Urinary bladder (tissue), 4 donors: Measurements from ENCODE around the gene NLGN1. TPM values are rescaled to one million over a fixed set of nuclear protein-coding genes. Genes with fewer than 3 reads are reported as not detected.

ENCODE experiments used
- DNase-seq: peaks from one replicate; pipeline ENCODE4 v3.0.0-alpha.2; 2015; ENCODE audit errors: extremely low spot score
- H3K27ac ChIP-seq: one replicate; pipeline ENCODE4 v1.5.1; 2013; ENCODE audit warnings: low read depth, mild to moderate bottlenecking, moderate library complexity
- H3K36me3 ChIP-seq: one replicate; pipeline ENCODE4 v1.6.1; 2013; ENCODE audit warnings: mild to moderate bottlenecking, moderate library complexity; ENCODE audit not compliant: insufficient read depth
- H3K4me1 ChIP-seq: one replicate; pipeline ENCODE4 v1.6.1; 2013; ENCODE audit warnings: mild to moderate bottlenecking, moderate library complexity; ENCODE audit not compliant: insufficient read depth
- H3K4me3 ChIP-seq: one replicate; pipeline ENCODE4 v1.5.1; 2013; ENCODE audit warnings: low read depth, low read length
- WGBS: extraction: QIAGEN DNeasy Blood & Tissue Kit; methylation state at CpG from one replicate; pipeline ENCODE4 v1.1.7; 2013; 5-methylcytosine and 5-hydroxymethylcytosine counted together
- polyA plus RNA-seq: library from polyadenylated mRNA; stranded (reverse); fragments of 200-250 nt; gene quantifications from one replicate; pipeline ENCODE4 v1.2.3, GENCODE V29; 2013
- total RNA-seq: library from RNA; depleted of rRNA; stranded (reverse); fragments of >200 nt; gene quantifications from one replicate; pipeline ENCODE4 v1.2.3, GENCODE V29; 2014
- donor health status: healthy with polysubstance abuse.
- donor health status: healthy.

The NLGN1 gene
- total and polyA plus RNA-seq, 2 donors: 8.4 to 51.8 TPM

GRCh38 chr3:173986861-173987410, 589.4 kb downstream of the NLGN1 start:
- DNase-seq: no peak
- H3K36me3 ChIP-seq: no peaks in the 10 kb centered on the region
- H3K27ac ChIP-seq: no peak overlapping the region
- H3K4me1 ChIP-seq: no peaks in the 10 kb centered on the region
- H3K4me3 ChIP-seq: no peak overlapping the region

DNA sequence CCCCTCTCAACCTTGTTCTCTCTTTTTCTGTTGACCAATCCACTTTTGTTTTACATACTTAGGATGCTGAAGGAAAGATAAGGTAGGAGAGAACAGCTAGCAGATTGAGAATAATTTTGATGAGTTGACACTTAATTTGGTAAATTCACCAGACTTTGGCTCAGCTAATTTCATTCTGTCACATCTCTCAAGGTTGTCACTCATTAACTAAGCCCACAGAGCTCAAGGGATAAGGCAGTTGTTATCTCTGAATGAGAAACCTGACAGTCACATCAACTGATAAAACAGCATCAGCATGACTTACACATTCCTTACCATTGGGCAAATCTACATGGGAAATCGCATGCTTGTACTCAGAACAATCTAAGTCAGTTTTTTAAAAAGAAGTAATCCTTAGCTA, 591.4 kb downstream of the NLGN1 start:
- no peak for DNase-seq
- H3K36me3 ChIP-seq: no peaks in the 10 kb centered on the region
- WGBS: 68% methylated on average over 1 of the region's 1 CpG
- H3K4me3 ChIP-seq: no peak overlapping the region
- H3K27ac ChIP-seq: no peak overlapping the region
- no peaks in the 10 kb centered on the region for H3K4me1 ChIP-seq

GRCh38 chr3:173992416-173992815, 594.9 kb downstream of the NLGN1 start:
- H3K4me3 ChIP-seq: no peak overlapping the region
- no peak overlapping the region for H3K27ac ChIP-seq
- DNase-seq: no peak
- H3K4me1 ChIP-seq: no peaks in the 10 kb centered on the region
- no peaks in the 10 kb centered on the region for H3K36me3 ChIP-seq

DNA sequence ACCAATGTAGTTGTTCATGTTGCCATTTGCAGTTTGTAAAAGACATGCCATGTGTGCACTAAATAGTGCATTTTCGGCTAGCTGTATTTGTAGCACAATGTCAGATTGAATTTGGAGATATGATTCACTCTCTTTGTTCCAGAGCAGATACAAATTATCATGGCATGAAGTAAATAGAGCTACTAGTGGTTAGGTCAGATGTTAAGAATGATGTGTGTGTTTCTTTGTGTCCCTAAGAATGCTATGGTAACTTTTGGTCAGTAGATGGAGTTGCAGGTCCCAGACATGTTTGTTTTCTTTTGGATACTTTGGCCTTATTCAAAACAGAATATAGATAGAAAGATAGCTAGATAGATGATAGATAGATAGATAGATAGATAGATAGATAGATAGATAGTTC, 595.8 kb downstream of the NLGN1 start:
- no peaks in the 10 kb centered on the region for H3K36me3 ChIP-seq
- 47% methylated on average over 1 of the region's 1 CpG for WGBS
- no peaks in the 10 kb centered on the region for H3K4me1 ChIP-seq
- no peak overlapping the region for H3K4me3 ChIP-seq
- no peak for DNase-seq
- no peak overlapping the region for H3K27ac ChIP-seq

GRCh38 chr3:174000675-174001074, 603.1 kb downstream of the NLGN1 start:
- Histone ChIP-seq H3K36me3 (no peaks in the 10 kb centered on the region), H3K27ac (no peak overlapping the region), H3K4me3 (no peak overlapping the region), H3K4me1 (no peaks in the 10 kb centered on the region)
- no peak for DNase-seq
- 97% methylated on average over 1 of the region's 1 CpG for WGBS

DNA sequence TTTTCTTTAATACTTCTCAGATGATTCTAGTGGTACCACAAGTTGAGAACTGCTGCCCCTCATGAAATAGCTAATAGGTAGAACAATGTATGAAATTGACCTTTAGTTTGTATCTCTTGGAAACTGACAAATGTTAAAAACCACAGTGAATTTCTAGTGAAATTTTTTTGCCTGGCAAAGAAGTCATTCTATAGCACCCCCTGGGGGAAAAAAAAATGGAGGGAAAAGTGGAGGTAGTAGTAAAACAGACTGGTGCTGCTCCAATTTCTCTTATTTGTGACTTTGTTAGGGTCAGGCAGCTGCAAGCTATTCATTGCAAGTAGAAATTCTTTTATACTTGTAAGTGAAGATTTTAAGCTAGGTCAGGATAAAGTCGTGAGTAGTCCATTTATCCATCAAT, 605.0 kb downstream of the NLGN1 start:
- no peak for DNase-seq
- no peaks in the 10 kb centered on the region for H3K4me1 ChIP-seq
- WGBS: 63% methylated on average over 1 of the region's 1 CpG
- H3K36me3 ChIP-seq: no peaks in the 10 kb centered on the region
- no peak overlapping the region for H3K27ac ChIP-seq
- H3K4me3 ChIP-seq: no peak overlapping the region

DNA sequence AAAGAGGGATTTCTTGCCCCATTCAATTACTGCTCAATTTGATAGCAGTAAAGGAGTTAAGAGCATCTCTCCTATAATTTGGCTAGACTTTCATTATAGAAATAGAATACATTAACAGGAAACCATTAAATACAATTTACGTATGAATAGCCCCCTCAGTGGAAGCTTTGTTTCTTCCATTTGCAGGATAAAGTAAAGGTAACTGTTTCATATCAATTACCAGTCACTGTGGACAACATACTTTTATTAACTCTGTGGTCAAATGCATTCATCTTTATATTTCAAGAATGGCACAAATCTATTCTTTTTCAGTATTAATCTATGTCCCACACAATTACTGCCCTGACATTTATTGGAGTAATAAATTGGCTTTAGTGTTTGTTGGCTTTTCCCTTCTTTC, 613.4 kb downstream of the NLGN1 start:
- no peak for DNase-seq
- Histone ChIP-seq H3K4me3 (no peak overlapping the region), H3K27ac (no peak overlapping the region), H3K36me3 (no peaks in the 10 kb centered on the region), H3K4me1 (no peaks in the 10 kb centered on the region)
- WGBS: 84% methylated on average over 1 of the region's 1 CpG

DNA sequence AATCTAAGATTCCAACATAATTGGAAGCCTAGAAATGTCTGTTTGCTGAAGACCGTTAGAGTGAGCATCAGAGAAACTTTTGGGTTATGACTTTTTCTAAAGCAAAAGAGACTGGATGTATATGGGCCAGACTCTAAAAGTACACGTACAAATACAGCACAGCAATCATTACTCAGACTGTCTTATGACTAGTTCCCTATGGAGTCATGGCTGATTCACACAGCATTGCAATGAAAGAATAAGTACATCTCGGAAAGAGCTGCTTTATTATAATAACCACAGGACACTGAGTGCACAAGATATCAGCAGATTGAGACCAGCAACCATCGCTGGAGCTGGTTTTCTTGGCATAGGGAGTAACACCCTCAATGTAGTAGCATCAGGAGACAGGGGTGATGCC, 618.6 kb downstream of the NLGN1 start:
- 96% methylated on average over 4 of the region's 4 CpGs for WGBS
- Histone ChIP-seq H3K4me3 (no peak overlapping the region), H3K27ac (no peak overlapping the region), H3K4me1 (no peaks in the 10 kb centered on the region), H3K36me3 (no peaks in the 10 kb centered on the region)
- no peak for DNase-seq

GRCh38 chr3:174020156-174020555, 622.6 kb downstream of the NLGN1 start:
- H3K36me3 ChIP-seq: no peaks in the 10 kb centered on the region
- no peak overlapping the region for H3K4me3 ChIP-seq
- no peaks in the 10 kb centered on the region for H3K4me1 ChIP-seq
- no peak for DNase-seq
- no peak overlapping the region for H3K27ac ChIP-seq
- WGBS: 84% methylated on average over 2 of the region's 2 CpGs

GRCh38 chr3:174023421-174023820, 625.9 kb downstream of the NLGN1 start:
- Histone ChIP-seq H3K27ac (no peak overlapping the region), H3K4me3 (no peak overlapping the region), H3K4me1 (no peaks in the 10 kb centered on the region), H3K36me3 (no peaks in the 10 kb centered on the region)
- 85% methylated on average over 4 of the region's 4 CpGs for WGBS
- DNase-seq: no peak

GRCh38 chr3:174028673-174029072, 631.1 kb downstream of the NLGN1 start:
- Histone ChIP-seq H3K4me3 (no peak overlapping the region), H3K36me3 (no peaks in the 10 kb centered on the region), H3K27ac (no peak overlapping the region), H3K4me1 (no peaks in the 10 kb centered on the region)
- 98% methylated on average over 2 of the region's 2 CpGs for WGBS
- DNase-seq: no peak

DNA sequence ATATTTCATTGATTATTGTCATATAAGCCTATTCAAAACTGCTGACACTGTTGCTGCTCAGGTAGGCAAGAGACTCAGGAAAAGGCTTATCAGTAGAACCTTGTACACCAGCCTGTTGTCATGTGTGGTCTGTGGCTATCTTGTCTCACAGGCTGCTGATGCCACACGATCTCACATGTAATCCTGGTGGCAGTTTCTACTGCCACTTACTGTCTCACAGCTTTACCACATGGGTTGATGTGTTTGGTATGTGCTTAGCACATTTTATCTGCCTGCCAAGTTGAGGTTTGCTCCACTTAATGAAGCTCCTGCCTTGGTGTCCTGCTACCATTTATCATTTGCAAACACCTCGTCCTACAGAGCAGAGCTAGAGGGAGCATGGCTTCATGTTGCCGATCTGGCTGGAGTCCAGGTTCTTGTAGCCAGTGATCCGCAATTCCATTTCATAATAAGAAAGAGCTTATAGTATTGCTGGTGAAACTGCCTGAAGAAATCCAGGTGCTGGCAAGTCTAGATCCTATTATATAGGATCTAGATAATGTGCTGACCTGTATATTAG, 637.9 kb downstream of the NLGN1 start:
- no peak overlapping the region for H3K27ac ChIP-seq
- no peak overlapping the region for H3K4me3 ChIP-seq
- H3K36me3 ChIP-seq: no peaks in the 10 kb centered on the region
- no peaks in the 10 kb centered on the region for H3K4me1 ChIP-seq
- WGBS: 31% methylated on average over 4 of the region's 4 CpGs
- DNase-seq: no peak

- Histone ChIP-seq H3K4me3 (no peak overlapping the region), H3K36me3 (no peaks in the 10 kb centered on the region), H3K4me1 (no peaks in the 10 kb centered on the region), H3K27ac (no peak overlapping the region)
- no peak for DNase-seq
Measured at GRCh38 chr3:174046311-174046710, 648.8 kb downstream of the NLGN1 start.

DNA sequence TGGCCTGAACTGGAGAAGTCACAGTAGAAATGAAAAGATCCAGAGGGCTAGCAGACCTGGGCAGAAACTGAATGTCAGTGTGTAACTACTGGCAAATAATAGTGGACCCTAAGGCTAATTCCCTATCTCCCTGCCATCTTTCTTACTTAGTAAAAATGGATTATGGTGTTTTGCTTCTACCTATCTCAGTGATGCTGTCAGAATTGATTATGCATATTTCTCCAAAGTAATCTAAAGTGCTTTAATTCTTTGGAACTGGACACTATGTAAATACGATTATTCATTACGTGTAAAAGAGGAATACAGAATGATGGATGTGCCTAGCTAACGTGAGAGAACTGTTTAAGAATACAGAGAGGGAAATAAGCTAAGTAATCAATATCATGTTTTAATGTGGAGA, 651.9 kb downstream of the NLGN1 start:
- Histone ChIP-seq H3K4me3 (no peak overlapping the region), H3K36me3 (no peaks in the 10 kb centered on the region), H3K4me1 (no peaks in the 10 kb centered on the region), H3K27ac (no peak overlapping the region)
- DNase-seq: no peak
- WGBS: 87% methylated on average over 3 of the region's 3 CpGs

GRCh38 chr3:174051191-174051590, 653.6 kb downstream of the NLGN1 start:
- 90% methylated on average over 5 of the region's 5 CpGs for WGBS
- no peaks in the 10 kb centered on the region for H3K36me3 ChIP-seq

More at GRCh38 chr3:174051191-174051590, 653.6 kb downstream of the NLGN1 start:
- no peaks in the 10 kb centered on the region for H3K4me1 ChIP-seq
- DNase-seq: no peak
- no peak overlapping the region for H3K27ac ChIP-seq
- H3K4me3 ChIP-seq: no peak overlapping the region
